WERI-Rb-1 (cell line): ENCODE measurements around the gene DESI2.
"Not testable (repeated sequence)": the region's sequence is repeated elsewhere in the genome, so short reads cannot be mapped to it uniquely, and the experiment has no call there.

Source experiments
- DNase-seq: peaks from one replicate; pipeline ENCODE4 v3.0.0-alpha.2; 2020
- H3K27ac ChIP-seq: fragments of 250-450 bp; sonication (Bioruptor Pico); 2 replicates; pipeline ENCODE4 v1.5.1; 2020; ENCODE audit warnings: mild to moderate bottlenecking, moderate library complexity
- H3K27me3 ChIP-seq: fragments of 250-450 bp; sonication (Bioruptor Pico); 2 replicates; pipeline ENCODE4 v1.5.1; 2021; ENCODE audit warnings: mild to moderate bottlenecking, low read depth, moderate library complexity; ENCODE audit not compliant: insufficient read depth, severe bottlenecking
- H3K36me3 ChIP-seq: fragments of 250-450 bp; sonication (Bioruptor Pico); 2 replicates; pipeline ENCODE4 v1.5.1; 2020; ENCODE audit warnings: mild to moderate bottlenecking, moderate library complexity
- H3K4me3 ChIP-seq: 2 replicates; pipeline ENCODE4 v1.5.1; 2011; ENCODE audit warnings: low read depth, mild to moderate bottlenecking, control low read depth, low read length
- H3K9me3 ChIP-seq: fragments of 250-450 bp; sonication (Bioruptor Pico); 2 replicates; pipeline ENCODE4 v1.5.1; 2021; ENCODE audit warnings: mild to moderate bottlenecking, moderate library complexity; ENCODE audit not compliant: severe bottlenecking
- CTCF ChIP-seq: IDR thresholded peaks from 2 replicates; pipeline ENCODE4 v1.5.1; 2011; ENCODE audit warnings: low read depth, mild to moderate bottlenecking, control low read depth, inconsistent platforms, low read length

DESI2 gene

GRCh38 chr1:244678697-244679096, 25.8 kb downstream of the DESI2 start:
- Histone ChIP-seq H3K36me3 (peaks cover 13% of the 10 kb centered on the region), H3K27ac (no peak overlapping the region), H3K4me3 (no peak overlapping the region), H3K9me3 (no peaks in the 10 kb centered on the region), H3K27me3 (no peaks in the 10 kb centered on the region)
- DNase-seq: no peak
- TF ChIP-seq CTCF: no peak

DNA sequence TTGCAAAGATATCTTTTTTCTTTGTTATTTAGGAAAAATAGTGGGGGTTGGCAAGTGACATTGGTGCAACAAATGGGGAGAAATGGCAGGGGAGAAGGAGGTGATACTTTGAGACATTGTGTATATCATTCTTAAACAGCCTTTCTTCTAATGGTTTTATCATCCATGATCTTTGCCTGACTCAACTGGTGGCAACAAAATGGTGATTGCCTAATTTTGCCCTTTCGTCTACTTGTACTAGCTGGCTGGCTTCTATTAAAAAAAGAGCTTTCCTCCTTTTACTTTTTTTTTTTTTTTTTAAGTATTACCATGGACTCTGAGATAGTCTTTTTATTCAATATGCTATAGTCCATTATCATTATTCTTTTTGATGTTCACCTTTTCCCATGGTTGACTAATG, 27.7 kb downstream of the DESI2 start:
- H3K4me3 ChIP-seq: no peak overlapping the region
- H3K9me3 ChIP-seq: no peaks in the 10 kb centered on the region
- H3K36me3 ChIP-seq: peaks cover 10% of the 10 kb centered on the region
- TF ChIP-seq CTCF: no peak
- no peak for DNase-seq
- H3K27ac ChIP-seq: no peak overlapping the region
- no peaks in the 10 kb centered on the region for H3K27me3 ChIP-seq

- not testable (repeated sequence) for H3K4me3 ChIP-seq, H3K27me3 ChIP-seq, H3K9me3 ChIP-seq, DNase-seq, H3K27ac ChIP-seq
- peaks cover 22% of the 10 kb centered on the region for H3K36me3 ChIP-seq
Measured at GRCh38 chr1:244682087-244682486, 29.2 kb downstream of the DESI2 start.

DNA sequence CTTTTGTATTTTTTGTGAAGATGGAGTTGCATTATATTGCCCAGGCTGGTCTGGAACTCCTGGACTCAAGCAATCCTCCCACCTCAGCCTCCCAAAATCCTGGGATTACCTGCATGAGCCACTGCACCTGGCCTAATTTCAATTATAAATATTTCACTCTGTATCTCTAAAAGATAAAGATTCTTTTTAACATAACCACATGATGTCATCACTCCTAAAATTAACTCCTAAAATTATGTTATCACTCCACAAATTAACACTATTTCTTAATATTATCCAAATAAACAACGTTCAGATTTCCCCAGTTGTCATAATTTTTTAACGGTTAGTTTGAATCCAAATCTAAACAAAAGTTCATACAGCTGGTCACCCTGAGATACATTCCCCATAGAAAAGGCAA, 43.0 kb downstream of the DESI2 start:
- Histone ChIP-seq H3K36me3 (peaks cover 63% of the 10 kb centered on the region), H3K27me3 (no peaks in the 10 kb centered on the region), H3K27ac (no peak overlapping the region), H3K9me3 (no peaks in the 10 kb centered on the region), H3K4me3 (no peak overlapping the region)
- DNase-seq: no peak
- no peak for TF ChIP-seq CTCF

DNA sequence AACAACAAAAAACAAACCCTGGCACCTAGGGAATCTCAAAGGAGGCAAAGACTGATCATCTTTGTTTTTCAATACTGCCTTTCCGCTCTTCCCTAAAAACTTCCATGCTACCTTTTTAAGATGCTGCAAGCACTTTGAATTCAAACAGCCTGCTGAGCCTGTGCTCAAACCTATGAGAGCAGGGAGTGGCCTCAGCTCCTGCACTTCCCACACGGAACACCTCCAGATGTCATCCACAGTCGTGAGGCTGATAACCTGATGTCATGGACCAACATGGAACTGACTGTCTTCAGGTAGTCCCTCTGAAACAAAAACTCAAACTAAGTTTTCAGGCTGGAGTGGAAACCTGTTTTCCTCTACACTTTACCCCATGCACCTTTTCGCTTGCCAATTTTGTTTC, 46.8 kb downstream of the DESI2 start:
- H3K36me3 ChIP-seq: peaks cover 41% of the 10 kb centered on the region
- H3K9me3 ChIP-seq: no peaks in the 10 kb centered on the region
- no peak for TF ChIP-seq CTCF
- no peaks in the 10 kb centered on the region for H3K27me3 ChIP-seq
- H3K4me3 ChIP-seq: no peak overlapping the region
- no peak for DNase-seq
- H3K27ac ChIP-seq: no peak overlapping the region

- H3K9me3 ChIP-seq: no peaks in the 10 kb centered on the region
- H3K27me3 ChIP-seq: no peaks in the 10 kb centered on the region
- peaks cover 34% of the 10 kb centered on the region for H3K36me3 ChIP-seq
- no peak for DNase-seq
- H3K27ac ChIP-seq: no peak overlapping the region
- no peak for TF ChIP-seq CTCF
- no peak overlapping the region for H3K4me3 ChIP-seq
Measured at GRCh38 chr1:244700808-244701207, 47.9 kb downstream of the DESI2 start.
